CD4-positive, alpha-beta T cell treated with Interleukin-4 for 1 hour (primary cell): ENCODE data around the gene LTBP4.
"Not testable (repeated sequence)": the region's sequence is repeated elsewhere in the genome, so short reads cannot be mapped to it uniquely, and the experiment has no call there.

Source experiments
- DNase-seq, 2 donors: peaks; one replicate each; pipeline ENCODE4 v3.0.0-alpha.2; 2020 to 2022

LTBP4 gene

GRCh38 chr19:40632311-40633036, 31.3 kb downstream of the LTBP4 start:
- DNase-seq = no peak

DNA sequence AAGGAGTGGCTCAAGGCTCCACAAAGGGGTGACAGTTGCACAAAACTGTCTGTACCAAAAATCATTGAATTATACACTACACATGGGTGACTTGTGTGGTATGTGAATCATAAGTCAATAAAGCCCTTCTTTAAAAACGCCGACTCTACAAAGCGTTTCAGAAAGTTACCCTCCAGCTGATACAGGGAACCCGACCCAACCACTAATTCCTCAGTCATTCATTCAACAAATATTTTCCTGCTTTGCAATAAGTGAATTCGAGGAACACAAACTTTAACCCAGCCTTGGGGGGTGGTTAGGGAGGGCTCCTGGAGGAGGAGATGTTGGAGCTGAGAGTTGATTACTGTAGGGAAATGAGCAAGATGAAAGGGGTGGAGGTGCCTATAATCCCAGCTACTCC, 32.0 kb downstream of the LTBP4 start:
- no peak for DNase-seq

- DNase-seq = no peak
Measured at GRCh38 chr19:40638327-40638726, 37.2 kb downstream of the LTBP4 start.

GRCh38 chr19:40639638-40639982, 38.4 kb downstream of the LTBP4 start:
- DNase-seq = no peak

DNA sequence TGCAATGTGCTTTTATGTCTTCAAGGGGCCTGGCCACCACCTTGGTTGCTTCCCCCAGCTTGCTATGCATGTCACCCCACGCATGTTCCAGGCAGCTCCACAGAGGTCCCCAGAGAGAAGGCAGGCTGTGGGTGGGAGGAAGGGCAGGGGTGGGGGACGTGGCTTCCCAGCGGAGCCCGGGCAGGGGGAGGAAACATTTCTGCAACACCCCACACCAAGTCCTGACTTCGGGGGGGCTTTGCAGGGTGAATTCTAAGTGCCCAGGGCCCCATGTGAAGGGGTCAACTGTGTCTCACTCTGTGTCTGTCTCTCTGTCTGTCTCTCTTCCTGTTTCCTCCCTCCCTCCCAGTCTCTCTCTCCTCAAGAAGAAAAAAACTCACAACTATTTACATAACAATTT, 39.6 kb downstream of the LTBP4 start:
- DNase-seq = no peak

DNA sequence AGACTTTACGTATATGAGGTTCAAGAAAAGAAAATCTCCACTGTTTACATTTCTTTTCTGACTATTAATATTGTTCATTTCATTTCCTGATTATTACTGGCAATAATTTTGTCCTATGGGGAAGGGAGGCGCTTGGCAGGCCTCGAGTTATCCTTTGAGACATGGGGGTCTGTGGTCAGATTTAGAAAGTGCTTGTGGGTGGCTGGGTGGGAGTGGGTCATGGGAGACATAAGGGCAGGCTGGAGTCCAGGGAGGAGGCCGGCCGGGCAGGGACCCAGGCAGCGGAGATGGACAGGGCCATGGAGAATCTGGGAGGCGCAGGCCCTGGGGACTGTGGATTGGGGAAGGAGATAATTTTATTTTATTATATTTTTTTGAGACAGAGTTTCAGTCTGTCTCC, 40.1 kb downstream of the LTBP4 start:
- DNase-seq = no peak

DNA sequence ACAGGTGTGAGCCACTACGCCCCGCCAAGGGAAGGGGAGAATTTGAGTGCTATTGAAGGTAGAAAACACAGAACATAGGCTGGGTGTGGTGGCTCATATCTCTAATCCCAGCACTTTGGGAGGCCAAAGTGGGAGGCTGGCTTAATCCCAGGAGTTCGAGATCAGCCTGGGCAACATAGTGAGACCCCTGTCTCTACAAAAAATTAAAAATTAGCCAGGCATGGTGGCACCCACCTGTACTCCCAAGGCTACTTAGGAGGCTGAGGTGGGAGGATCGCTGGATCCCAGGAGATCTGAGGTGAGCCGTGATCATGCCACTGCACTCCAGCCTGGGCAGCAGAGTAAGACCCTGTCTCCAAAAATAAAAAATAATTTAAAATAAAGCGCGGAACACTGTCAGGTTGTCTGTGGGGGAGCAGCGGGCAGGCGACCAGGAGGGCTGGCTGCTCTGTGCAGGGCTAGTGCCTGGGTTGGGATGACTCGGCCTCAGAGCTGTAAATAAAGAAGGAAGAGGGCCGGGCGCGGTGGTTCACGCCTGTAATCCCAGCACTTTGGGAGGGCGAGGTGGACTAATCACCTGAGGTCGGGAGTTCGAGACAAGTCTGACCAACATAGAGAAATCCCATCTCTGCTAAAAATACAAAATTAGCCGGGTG, 41.0 kb downstream of the LTBP4 start:
- no peak for DNase-seq

- DNase-seq = no peak
Measured at GRCh38 chr19:40642757-40643305, 41.7 kb downstream of the LTBP4 start.

GRCh38 chr19:40646743-40647254, 45.6 kb downstream of the LTBP4 start:
- DNase-seq = no peak

- DNase-seq = not testable (repeated sequence)
Measured at GRCh38 chr19:40649903-40650675, 48.9 kb downstream of the LTBP4 start.

DNA sequence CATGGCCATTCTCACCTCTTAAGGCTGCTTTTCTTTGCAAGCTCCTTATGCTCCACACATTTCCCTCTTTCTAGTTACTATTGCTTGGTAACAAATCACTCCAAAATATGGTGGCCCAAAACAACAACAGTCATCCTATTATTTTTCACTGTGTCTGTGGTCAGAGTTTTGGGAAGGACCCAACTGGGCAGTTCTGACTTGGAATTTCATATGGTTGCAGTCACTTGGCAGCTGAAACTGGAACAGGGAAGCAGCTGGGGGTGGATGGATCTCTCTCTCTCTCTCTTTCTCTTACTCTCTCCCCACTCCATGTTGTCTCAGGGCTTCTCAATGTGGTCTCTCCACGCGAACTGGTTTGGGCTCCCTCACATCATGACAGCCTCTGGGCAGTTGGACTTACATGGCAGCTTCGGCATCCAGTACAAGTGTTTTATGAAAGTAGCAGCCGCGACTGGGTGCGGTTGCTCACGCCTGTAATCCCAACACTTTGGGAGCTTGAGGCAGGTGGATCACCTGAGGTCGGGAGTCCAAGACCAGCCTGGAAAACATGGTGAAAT, 49.7 kb downstream of the LTBP4 start:
- DNase-seq = no peak

- DNase-seq = not testable (repeated sequence)
Measured at GRCh38 chr19:40652303-40652702, 51.1 kb downstream of the LTBP4 start.

DNA sequence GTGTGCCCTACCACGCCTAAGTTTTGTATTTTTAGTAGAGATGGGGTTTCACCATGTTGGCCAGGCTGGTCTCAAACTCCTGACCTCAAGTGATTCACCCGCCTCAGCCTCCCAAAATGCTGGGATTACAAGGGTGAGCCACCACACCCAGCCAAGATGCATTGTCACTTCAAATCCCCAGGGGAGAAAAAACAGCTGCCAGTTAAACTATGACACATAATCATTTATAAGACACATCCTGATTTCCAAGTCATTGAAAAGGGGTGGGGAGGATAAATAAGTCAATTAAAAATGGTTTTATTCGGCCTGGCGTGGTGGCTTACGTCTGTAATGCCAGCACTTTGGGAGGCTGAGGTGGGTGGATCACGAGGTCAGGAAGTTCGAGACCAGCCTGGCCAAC, 54.5 kb downstream of the LTBP4 start:
- not testable (repeated sequence) for DNase-seq

- no peak for DNase-seq
Measured at GRCh38 chr19:40658031-40658430, 56.9 kb downstream of the LTBP4 start.

DNA sequence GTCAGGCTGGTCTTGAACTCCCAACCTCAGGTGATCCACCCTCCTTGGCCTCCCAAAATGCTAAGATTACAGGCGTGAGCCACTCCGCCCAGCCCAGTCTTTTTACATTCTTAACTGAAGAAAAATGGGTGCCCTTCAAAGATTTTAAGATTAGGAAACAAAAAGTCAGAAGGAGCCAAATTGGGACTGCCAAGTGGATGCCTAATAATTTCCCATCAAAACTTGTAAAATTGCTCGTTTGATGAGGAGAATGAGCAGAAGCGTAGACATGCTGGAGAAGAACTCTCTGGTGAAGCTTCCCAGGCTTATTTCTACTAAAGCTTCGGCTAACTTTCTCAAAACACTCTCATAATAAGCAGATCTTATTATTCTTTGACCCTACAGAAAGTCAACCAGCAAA, 57.9 kb downstream of the LTBP4 start:
- DNase-seq = no peak

DNA sequence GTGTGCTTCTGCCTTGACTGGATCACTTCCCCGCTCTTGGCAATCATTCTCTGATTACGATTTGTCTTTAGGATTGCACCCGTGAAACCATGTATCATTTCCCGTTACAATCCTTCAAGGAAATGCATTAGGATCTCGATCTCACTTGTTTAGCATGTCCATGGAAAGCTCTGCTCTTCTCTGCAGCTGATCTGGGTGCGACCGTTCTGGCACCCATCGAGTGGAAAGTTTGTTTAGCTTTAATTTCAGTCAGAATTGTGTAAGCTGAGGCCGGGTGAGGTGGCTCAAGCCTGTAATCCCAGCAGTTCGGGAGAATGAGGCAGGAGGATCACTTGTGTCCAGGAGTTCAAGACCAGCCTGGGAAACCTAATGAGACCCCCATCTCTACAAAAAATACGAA, 58.4 kb downstream of the LTBP4 start:
- DNase-seq = no peak

- no peak for DNase-seq
Measured at GRCh38 chr19:40661616-40662015, 60.4 kb downstream of the LTBP4 start.

GRCh38 chr19:40662925-40663694, 61.9 kb downstream of the LTBP4 start:
- DNase-seq = peak; percentile 89 to 90

DNA sequence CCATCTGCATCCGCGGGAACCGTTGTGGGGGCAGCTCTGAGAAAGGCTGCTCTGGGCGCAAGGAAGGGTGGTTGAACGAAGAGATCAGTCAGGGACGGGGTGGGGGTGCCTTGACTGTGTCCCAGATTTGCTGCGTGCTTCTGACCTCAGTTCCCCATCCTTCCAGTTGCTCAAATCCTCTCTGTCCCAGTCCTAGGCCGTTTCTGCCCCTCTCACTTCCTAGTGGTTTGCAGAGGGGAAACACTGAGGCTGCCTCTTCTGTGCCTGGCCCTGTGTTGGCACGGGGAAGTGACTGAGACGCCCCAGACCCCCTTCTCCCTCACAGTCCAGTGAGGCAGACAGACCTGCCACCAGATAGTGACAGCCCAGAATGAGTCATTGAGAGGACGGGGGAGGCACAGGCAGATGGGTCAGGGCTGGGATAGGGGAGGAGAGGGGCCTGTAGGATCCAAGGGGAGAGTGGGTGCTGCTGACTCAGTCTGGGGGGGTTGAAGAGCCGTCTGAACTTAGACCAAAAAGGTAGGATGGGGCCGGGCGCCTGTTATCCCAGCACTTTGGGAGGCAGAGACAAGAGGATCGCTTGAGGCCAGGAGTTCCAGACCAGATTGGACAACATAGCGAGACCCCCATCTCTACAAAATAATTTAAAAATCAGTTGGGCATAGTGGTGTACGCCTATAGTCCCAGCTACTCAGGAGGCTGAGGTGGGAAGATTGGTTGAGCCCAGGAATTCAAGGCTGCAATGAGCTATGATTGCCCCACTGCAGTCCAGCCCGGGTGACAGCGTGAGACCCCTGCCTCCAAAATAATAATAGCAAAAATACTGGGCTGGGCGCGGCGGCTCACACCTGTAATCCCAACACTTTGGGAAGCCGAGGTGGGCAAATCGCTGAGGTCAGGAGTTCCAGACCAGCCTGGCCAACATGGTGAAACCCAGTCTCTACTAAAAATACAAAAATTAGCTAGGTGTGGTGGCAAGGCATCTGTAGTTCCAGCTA, 62.8 kb downstream of the LTBP4 start:
- DNase-seq = no peak

DNA sequence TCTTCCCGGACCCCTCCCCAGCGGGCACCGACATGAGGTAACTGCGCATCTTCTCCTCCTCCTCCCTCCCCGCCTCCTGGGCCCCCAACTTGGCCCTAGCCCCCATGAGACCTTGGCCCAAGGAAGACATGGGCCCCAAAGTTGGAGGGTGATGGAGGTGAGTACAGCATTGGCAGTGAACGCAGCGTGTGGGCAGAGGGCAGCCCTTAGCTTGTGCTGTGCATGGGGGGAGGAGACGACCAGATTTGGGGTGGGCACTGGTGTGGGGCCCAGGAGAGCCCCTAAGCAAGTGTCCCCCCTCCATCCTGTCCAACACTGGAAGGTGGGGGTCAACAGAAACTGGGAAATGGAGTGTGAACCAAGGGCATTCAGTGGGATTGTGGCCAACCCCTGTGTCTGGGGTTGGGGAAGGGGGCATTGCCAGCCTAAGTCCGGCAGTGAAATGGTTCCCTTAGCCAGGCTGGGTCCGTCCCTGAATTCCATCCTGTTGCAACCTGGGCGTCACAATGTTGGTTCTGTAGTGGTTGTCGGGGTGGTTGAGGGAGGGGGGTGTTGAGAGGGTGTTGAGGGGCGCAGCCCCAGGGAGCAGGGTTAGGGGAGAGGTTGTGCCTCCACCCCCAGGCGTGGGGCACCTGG, 65.8 kb downstream of the LTBP4 start:
- no peak for DNase-seq

GRCh38 chr19:40667602-40668001, 66.4 kb downstream of the LTBP4 start:
- DNase-seq = no peak
